Kidney epithelial cell (primary cell): ENCODE measurements around the gene DAAM2. TPM values are rescaled to one million over a fixed set of nuclear protein-coding genes. Genes with fewer than 3 reads are reported as not detected.

Experiments
- DNase-seq: peaks from one replicate; pipeline ENCODE4 v3.0.0-alpha.2; 2010; ENCODE audit warnings: low read depth
- H3K27me3 ChIP-seq: 2 replicates; pipeline ENCODE4 v1.6.0; 2011; ENCODE audit warnings: low read length; ENCODE audit not compliant: control insufficient read depth, insufficient read depth
- H3K36me3 ChIP-seq: 2 replicates; pipeline ENCODE4 v1.5.1; 2011; ENCODE audit warnings: low read length; ENCODE audit not compliant: control insufficient read depth, insufficient read depth
- H3K4me3 ChIP-seq: 2 replicates; pipeline ENCODE4 v1.5.1; 2011; ENCODE audit warnings: low read depth, mild to moderate bottlenecking, control low read depth, low read length
- total RNA-seq: library from RNA; depleted of rRNA; stranded (reverse); fragments of >200 nt; gene quantifications from 2 replicates; pipeline ENCODE4 v1.2.3, GENCODE V29; 2015
- TF ChIP-seq, protein P1 (sequence below): IDR thresholded peaks from 2 replicates; pipeline ENCODE4 v1.5.1; 2011; ENCODE audit warnings: mild to moderate bottlenecking, moderate library complexity, low read length, control low read depth, inconsistent platforms; ENCODE audit not compliant: insufficient read depth, poor library complexity, severe bottlenecking

The DAAM2 gene
- total RNA-seq, 1 donor from 2014 or later = 1.3 TPM

DNA sequence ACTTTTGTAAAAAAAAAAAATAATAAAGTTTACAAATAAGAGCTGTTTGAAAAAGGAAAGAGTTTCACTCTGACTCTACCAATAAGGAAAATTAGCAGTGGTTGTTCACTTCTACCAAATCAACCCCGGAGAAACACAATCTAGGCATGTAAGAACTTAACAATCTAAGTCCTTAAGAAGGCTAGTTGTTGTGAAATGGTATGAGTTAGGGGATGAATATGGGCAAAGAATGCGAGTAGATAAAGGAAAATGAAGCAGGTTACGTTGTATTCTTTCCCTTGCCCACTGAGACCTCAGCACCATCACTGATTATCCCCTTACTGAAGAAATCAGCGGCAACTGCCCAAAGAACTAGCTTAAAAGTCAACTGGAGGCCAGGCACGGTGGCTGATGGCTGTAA, 126.7 kb downstream of the DAAM2 start:
- DNase-seq = no peak
- Histone ChIP-seq H3K4me3 (no peak overlapping the region), H3K27me3 (no peaks in the 10 kb centered on the region), H3K36me3 (no peaks in the 10 kb centered on the region)
- TF ChIP-seq, protein P1, sequence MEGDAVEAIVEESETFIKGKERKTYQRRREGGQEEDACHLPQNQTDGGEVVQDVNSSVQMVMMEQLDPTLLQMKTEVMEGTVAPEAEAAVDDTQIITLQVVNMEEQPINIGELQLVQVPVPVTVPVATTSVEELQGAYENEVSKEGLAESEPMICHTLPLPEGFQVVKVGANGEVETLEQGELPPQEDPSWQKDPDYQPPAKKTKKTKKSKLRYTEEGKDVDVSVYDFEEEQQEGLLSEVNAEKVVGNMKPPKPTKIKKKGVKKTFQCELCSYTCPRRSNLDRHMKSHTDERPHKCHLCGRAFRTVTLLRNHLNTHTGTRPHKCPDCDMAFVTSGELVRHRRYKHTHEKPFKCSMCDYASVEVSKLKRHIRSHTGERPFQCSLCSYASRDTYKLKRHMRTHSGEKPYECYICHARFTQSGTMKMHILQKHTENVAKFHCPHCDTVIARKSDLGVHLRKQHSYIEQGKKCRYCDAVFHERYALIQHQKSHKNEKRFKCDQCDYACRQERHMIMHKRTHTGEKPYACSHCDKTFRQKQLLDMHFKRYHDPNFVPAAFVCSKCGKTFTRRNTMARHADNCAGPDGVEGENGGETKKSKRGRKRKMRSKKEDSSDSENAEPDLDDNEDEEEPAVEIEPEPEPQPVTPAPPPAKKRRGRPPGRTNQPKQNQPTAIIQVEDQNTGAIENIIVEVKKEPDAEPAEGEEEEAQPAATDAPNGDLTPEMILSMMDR = no peak

DNA sequence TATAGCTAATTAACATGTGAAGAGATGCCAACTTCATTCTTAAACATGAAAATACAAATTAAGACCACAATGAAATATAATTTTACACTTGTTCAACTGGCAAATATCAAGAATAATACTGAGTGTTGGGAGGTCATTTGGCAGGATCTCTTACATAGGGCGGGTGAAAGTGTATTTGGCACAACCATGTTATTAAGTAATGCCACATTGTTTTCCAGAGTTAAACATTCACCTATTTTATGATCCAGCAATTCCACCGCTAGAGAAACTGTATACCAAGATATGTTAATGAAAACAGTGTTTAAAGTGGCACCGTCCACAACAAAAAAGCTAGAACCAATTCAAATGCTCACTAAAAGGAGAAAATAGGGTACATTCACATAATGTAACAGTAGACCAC, 128.0 kb downstream of the DAAM2 start:
- Histone ChIP-seq H3K36me3 (no peaks in the 10 kb centered on the region), H3K27me3 (no peaks in the 10 kb centered on the region), H3K4me3 (no peak overlapping the region)
- no peak for DNase-seq
- TF ChIP-seq, protein P1 = no peak

DNA sequence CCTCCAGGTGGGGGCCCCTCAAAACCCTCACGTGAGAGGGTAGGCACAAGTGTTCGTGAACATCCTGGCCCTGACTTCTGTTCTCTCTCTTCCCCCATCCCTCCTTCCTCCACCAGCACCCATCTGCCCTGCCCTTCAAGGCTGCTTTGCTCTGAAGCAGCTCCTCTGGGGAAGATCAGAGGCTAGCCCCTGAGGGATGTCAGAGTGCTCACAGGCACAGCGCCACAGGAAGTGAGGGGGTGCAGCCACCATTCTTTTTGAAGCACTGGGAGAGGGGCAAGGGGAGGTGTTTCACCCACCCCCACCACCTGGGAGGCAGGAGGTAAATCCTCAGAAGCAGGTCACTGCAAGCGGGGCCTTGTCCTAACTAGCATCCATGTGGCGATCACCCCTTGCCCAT, 130.6 kb downstream of the DAAM2 start:
- DNase-seq = no peak
- Histone ChIP-seq H3K4me3 (no peak overlapping the region), H3K27me3 (no peaks in the 10 kb centered on the region), H3K36me3 (no peaks in the 10 kb centered on the region)
- TF ChIP-seq, protein P1 = no peak

DNA sequence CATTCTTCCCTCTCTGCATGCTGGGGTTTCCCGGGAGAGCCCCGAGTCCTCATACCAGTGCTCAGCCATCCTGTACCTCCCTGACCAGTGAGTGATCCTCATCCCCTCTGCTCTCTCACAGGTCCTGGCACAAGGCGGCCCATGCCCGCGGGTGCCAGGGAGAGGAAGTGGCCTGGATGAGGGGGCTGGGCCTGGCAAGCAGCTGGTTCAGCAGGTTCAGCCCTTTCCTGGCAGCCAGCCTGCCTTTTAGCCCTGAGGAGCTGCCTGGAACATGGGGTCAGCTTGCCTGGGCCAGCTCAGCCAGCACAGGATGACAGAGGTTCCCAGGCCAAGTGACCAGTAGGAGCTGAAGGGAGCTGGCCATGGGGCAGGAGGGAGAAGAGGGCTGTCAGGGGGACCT, 131.2 kb downstream of the DAAM2 start:
- TF ChIP-seq, protein P1 = no peak
- no peak overlapping the region for H3K4me3 ChIP-seq
- no peaks in the 10 kb centered on the region for H3K27me3 ChIP-seq
- DNase-seq = no peak
- H3K36me3 ChIP-seq = no peaks in the 10 kb centered on the region

DNA sequence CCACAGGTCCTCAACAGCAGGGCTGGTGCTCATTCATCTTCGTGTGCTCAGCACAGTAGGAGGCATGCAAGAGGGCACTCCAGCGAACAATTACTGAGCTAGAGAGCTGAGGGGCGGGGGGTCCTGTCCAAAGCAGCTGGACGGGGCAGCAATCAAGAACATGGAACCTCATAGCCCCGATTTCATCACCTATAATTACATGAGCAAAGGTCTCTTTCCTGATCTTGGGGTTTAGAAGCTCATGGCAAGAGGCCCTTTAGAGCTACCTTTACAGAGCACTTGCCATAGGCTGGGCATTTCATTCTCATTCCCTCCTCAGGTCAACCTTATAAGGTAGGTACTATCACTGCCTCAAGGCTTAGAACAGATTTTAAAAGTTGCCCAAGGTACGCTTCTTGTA, 131.7 kb downstream of the DAAM2 start:
- Histone ChIP-seq H3K4me3 (no peak overlapping the region), H3K27me3 (no peaks in the 10 kb centered on the region), H3K36me3 (no peaks in the 10 kb centered on the region)
- TF ChIP-seq, protein P1 = no peak
- no peak for DNase-seq

DNA sequence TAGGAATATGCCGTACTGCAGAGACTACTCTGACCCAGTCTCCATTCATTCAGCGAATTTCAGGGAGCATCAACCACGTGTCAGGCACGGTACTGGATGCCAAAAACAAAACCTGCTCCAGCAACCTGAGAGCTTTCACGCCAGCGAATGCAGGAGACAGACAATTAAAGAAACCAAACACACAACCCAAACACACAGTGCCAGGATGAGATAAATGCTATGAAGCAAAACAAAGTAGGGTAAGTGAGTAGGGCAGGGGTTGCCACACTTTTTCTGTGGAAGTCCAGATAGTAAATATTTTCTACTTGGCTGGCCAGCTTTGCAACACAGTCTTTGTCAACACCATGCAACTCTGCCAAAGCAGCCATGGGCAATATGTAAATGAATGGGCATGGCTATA, 132.1 kb downstream of the DAAM2 start:
- no peaks in the 10 kb centered on the region for H3K36me3 ChIP-seq
- DNase-seq = no peak
- H3K4me3 ChIP-seq = no peak overlapping the region
- H3K27me3 ChIP-seq = no peaks in the 10 kb centered on the region
- TF ChIP-seq, protein P1 = no peak
